Glutamatergic neuron (in vitro differentiated cells): Measurements from ENCODE around the gene NENF. TPM values are rescaled to one million over a fixed set of nuclear protein-coding genes. Genes with fewer than 3 reads are reported as not detected.
A peak's percentile ranks its signal among the peaks of the same experiment; 100 is the strongest.
"Not testable (repeated sequence)": the region's sequence is repeated elsewhere in the genome, so short reads cannot be mapped to it uniquely, and the experiment has no call there.

Source experiments
- DNase-seq: peaks from one replicate; pipeline ENCODE4 v3.0.0; 2022
- H3K27ac Mint-ChIP-seq: one replicate; pipeline ENCODE4 v1.8.0; 2020; ENCODE audit warnings: mild to moderate bottlenecking, mixed read lengths, inconsistent platforms; ENCODE audit not compliant: unreplicated experiment
- H3K27me3 Mint-ChIP-seq: one replicate; pipeline ENCODE4 v1.8.0; 2020; ENCODE audit warnings: mild to moderate bottlenecking, moderate library complexity, mixed read lengths, inconsistent platforms; ENCODE audit not compliant: unreplicated experiment
- H3K36me3 Mint-ChIP-seq: one replicate; pipeline ENCODE4 v1.8.0; 2020; ENCODE audit warnings: mild to moderate bottlenecking, mixed read lengths, inconsistent platforms; ENCODE audit not compliant: unreplicated experiment
- H3K4me1 Mint-ChIP-seq: one replicate; pipeline ENCODE4 v1.8.0; 2020; ENCODE audit warnings: mild to moderate bottlenecking, low read depth, mixed read lengths, inconsistent platforms; ENCODE audit not compliant: unreplicated experiment
- H3K4me3 Mint-ChIP-seq: one replicate; pipeline ENCODE4 v1.8.0; 2020; ENCODE audit warnings: mild to moderate bottlenecking, mixed read lengths, inconsistent platforms; ENCODE audit not compliant: unreplicated experiment
- H3K9me3 Mint-ChIP-seq: one replicate; pipeline ENCODE4 v1.8.0; 2020; ENCODE audit warnings: mild to moderate bottlenecking, moderate library complexity, mixed read lengths, inconsistent platforms; ENCODE audit not compliant: unreplicated experiment
- CTCF ChIP-seq: fragments of 200-600 bp; sonication (generic); IDR thresholded peaks from one replicate; pipeline ENCODE4 v1.5.0; 2021; ENCODE audit not compliant: partially characterized antibody, unreplicated experiment
- long read RNA-seq: library from polyadenylated mRNA; unstranded; transcript quantifications from one replicate; pipeline ENCODE4 v2.0.0, GENCODE V29; 2020; ENCODE audit not compliant: unreplicated experiment
- total RNA-seq: library from RNA; stranded (reverse); fragmentation: NEBNext Ultra II Directional; extraction: Animal tissue kit (Norgen Biotek cat#: 25700); gene quantifications from one replicate; pipeline ENCODE4 v1.2.1, GENCODE V29; 2021; ENCODE audit not compliant: unreplicated experiment

Gene NENF
- 5.2 TPM for total RNA-seq
- long read RNA-seq, transcript NENF-201 (4 exons, 949 nt) = major isoform, 8 of 9 reads
- long read RNA-seq, partial matches to known transcripts = 1 of 9 reads
- long read RNA-seq, other reads (novel, unspliced or antisense) = 0 of 9 reads

- Mint-ChIP-seq H3K27me3 (peaks cover 4% of the 10 kb centered on the region), H3K27ac (no peak within 1 kb of the TSS), H3K4me1 (no peaks in the 10 kb centered on the region), H3K4me3 (peak within 1 kb of the TSS; percentile 74), H3K36me3 (no peaks in the 10 kb centered on the region), H3K9me3 (peaks cover 3% of the 10 kb centered on the region)
- no peak for TF ChIP-seq CTCF
- peak; percentile 59 for DNase-seq
Measured at GRCh38 chr1:212432661-212433576, at the start of gene NENF. Gene NENF, plus strand, starts transcription at chr1:212432920. Its CDS starts 24 bp downstream, at chr1:212432944.

- Mint-ChIP-seq H3K27ac (no peak overlapping the region), H3K9me3 (peaks cover 2% of the 10 kb centered on the region), H3K4me3 (no peak overlapping the region), H3K36me3 (peaks cover 36% of the 10 kb centered on the region), H3K27me3 (no peaks in the 10 kb centered on the region), H3K4me1 (peaks cover 3% of the 10 kb centered on the region)
- no peak for DNase-seq
- no peak for TF ChIP-seq CTCF
Measured at GRCh38 chr1:212386029-212386428, 46.7 kb upstream of the NENF start.

GRCh38 chr1:212388985-212389716 is 43.6 kb upstream of the NENF start:
- TF ChIP-seq CTCF = no peak
- Mint-ChIP-seq H3K36me3 (peaks cover 43% of the 10 kb centered on the region), H3K27me3 (no peaks in the 10 kb centered on the region), H3K4me1 (no peaks in the 10 kb centered on the region), H3K4me3 (no peak overlapping the region), H3K9me3 (peaks cover 9% of the 10 kb centered on the region), H3K27ac (no peak overlapping the region)
- DNase-seq = no peak

GRCh38 chr1:212395678-212396437 is 36.9 kb upstream of the NENF start:
- not testable (repeated sequence) for H3K9me3 Mint-ChIP-seq, H3K4me1 Mint-ChIP-seq, DNase-seq, H3K27me3 Mint-ChIP-seq, H3K4me3 Mint-ChIP-seq, H3K27ac Mint-ChIP-seq
- peaks cover 33% of the 10 kb centered on the region for H3K36me3 Mint-ChIP-seq

- Mint-ChIP-seq H3K27ac (no peak overlapping the region), H3K27me3 (no peaks in the 10 kb centered on the region), H3K4me3 (no peak overlapping the region), H3K4me1 (no peaks in the 10 kb centered on the region), H3K9me3 (peaks cover 5% of the 10 kb centered on the region), H3K36me3 (peaks cover 30% of the 10 kb centered on the region)
- DNase-seq = no peak
- no peak for TF ChIP-seq CTCF
Measured at GRCh38 chr1:212396638-212397037, 36.1 kb upstream of the NENF start.
